Measurements from ENCODE around the gene KIF1B.
"Not testable (repeated sequence)": the region's sequence is repeated elsewhere in the genome, so short reads cannot be mapped to it uniquely, and the experiment has no call there.

The KIF1B gene

DNA sequence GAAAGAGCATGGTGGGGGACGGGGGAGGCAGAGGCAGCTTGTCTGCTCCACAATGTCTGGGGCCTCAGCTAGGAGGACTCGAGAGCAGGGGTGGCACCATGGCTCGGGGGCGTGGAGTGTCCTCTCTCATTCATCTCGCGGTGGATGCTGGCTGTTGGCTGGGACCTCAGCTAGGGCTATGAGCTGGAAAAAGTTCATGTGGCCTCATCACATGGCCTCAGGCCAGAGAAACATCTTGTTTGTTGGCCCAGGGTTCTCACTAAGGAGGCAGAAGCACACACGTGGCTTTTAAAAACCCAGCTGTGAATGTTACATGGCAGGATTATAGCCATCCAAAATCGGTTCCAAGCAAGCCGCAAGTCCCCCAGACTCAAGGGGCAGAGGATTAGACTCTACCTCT is 213.7 kb downstream of the KIF1B start (continued):
- no peak for TF ChIP-seq TSHZ1 (tag by site-specific recombination; IDR thresholded peaks at IDR 0.05; ENCODE audit: borderline replicate concordance)

DNA sequence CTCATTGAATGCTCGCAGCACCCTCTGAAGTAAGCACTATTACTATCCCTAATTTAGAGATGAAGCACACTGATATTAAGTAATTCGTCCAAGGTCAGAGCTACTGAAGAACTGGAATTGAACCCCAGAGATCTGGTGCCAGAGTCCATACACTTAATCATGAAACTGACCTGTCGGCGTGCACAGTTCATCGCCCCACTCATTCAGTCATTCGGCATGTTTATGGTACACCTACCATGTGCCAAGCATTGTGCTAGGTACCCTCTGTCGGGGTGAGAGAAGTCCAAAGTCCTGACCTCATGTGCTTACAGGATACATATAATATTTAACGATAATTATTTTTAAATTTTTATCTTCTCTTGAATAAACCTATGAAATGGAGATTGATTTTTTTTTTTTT is 214.3 kb downstream of the KIF1B start:
- TF ChIP-seq, protein P1, sequence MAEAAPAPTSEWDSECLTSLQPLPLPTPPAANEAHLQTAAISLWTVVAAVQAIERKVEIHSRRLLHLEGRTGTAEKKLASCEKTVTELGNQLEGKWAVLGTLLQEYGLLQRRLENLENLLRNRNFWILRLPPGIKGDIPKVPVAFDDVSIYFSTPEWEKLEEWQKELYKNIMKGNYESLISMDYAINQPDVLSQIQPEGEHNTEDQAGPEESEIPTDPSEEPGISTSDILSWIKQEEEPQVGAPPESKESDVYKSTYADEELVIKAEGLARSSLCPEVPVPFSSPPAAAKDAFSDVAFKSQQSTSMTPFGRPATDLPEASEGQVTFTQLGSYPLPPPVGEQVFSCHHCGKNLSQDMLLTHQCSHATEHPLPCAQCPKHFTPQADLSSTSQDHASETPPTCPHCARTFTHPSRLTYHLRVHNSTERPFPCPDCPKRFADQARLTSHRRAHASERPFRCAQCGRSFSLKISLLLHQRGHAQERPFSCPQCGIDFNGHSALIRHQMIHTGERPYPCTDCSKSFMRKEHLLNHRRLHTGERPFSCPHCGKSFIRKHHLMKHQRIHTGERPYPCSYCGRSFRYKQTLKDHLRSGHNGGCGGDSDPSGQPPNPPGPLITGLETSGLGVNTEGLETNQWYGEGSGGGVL (tag by site-specific recombination; IDR thresholded peaks at IDR 0.05): no peak
- Histone ChIP-seq H3K36me3 (ENCODE audit: control insufficient read depth in 2 of 2, insufficient read depth in 1 of 2, low read length in 2 of 2) (peaks cover 12 to 24% of the 10 kb centered on the region in 2 experiments), H3K9me3 (ENCODE audit: control insufficient read depth, insufficient read depth, low read depth, low read length) (no peaks in the 10 kb centered on the region), H3K4me1 (ENCODE audit: control insufficient read depth, insufficient read depth, low read length) (no peaks in the 10 kb centered on the region), H3K27ac (ENCODE audit: extremely low read depth, low read depth, low read length) (no peak overlapping the region), H3K4me3 (ENCODE audit: low read depth, low read length) (no peak overlapping the region)
- ChIA-PET POLR2A (no interaction called here), CTCF (interaction anchor here (1.8 kb wide), 1 partner anchor 70 kb away, joined by 10 read pairs; no protein-coding TSS in a partner anchor)

DNA sequence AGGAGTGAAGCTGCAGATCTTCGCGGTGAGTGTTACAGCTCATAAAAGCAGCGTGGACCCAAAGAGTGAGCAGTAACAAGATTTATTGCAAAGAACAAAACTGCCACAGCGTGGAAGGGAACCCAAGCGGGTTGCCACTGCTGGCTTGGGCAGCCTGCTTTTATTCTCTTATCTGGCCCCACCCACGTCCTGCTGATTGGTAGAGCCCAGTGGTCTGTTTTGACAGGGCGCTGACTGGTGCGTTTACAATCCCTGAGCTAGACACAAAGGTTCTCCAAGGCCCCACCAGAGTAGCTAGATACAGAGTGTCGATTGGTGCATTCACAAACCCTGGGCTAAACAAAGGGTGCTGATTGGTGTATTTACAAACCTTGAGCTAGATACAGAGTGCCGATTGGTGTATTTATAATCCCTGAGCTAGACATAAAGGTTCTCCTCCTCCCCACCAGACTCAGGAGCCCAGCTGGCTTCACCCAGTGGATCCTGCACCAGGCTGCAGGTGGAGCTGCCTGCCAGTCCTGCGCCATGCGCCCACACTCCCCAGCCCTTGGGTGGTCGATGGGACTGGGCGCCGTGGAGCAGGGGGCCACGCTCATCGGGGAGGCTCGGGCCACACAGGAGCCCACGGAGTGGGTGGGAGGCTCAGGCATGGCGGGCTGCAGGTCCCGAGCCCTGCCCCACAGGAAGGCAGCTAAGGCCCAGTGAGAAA is 215.6 kb downstream of the KIF1B start:
- POLR2A ChIA-PET; H3K4me3 ChIP-seq (ENCODE audit: low read depth, low read length); H3K9me3 ChIP-seq (ENCODE audit: control insufficient read depth, insufficient read depth, low read depth, low read length); H3K4me1 ChIP-seq (ENCODE audit: control insufficient read depth, insufficient read depth, low read length); H3K27ac ChIP-seq (ENCODE audit: extremely low read depth, low read depth, low read length): not testable (repeated sequence)
- peaks cover under 1 to 12% of the 10 kb centered on the region in 2 experiments; a peak in 2 of 3 replicates for H3K36me3 ChIP-seq (ENCODE audit: control insufficient read depth in 2 of 2, insufficient read depth in 1 of 2, low read length in 2 of 2)
- CTCF ChIA-PET: interaction anchor here (0.6 to 1.8 kb wide), 2 partner anchors 16 to 68 kb away, joined by 5 to 10 read pairs; no protein-coding TSS in a partner anchor

- CTCF ChIA-PET: interaction anchor here (1.8 kb wide), 1 partner anchor 68 kb away, joined by 10 read pairs; no protein-coding TSS in a partner anchor
- H3K4me1 ChIP-seq (ENCODE audit: control insufficient read depth, insufficient read depth, low read length); H3K9me3 ChIP-seq (ENCODE audit: control insufficient read depth, insufficient read depth, low read depth, low read length); POLR2A ChIA-PET; H3K4me3 ChIP-seq (ENCODE audit: low read depth, low read length); H3K36me3 ChIP-seq (ENCODE audit: control insufficient read depth in 2 of 2, insufficient read depth in 1 of 2, low read length in 2 of 2); H3K27ac ChIP-seq (ENCODE audit: extremely low read depth, low read depth, low read length): not testable (repeated sequence)
Measured at GRCh38 chr1:10426535-10426848, 216.1 kb downstream of the KIF1B start.

- CTCF ChIA-PET: interaction anchor here (0.5 to 9.3 kb wide), 17 partner anchors 8 to 957 kb away, joined by 3 to 148 read pairs (median 4); no protein-coding TSS in a partner anchor
Measured at GRCh38 chr1:10428984-10429383, 218.6 kb downstream of the KIF1B start.

More at GRCh38 chr1:10428984-10429383, 218.6 kb downstream of the KIF1B start:
- H3K4me3 ChIP-seq (ENCODE audit: low read depth, low read length): no peak overlapping the region
- no peaks in the 10 kb centered on the region for H3K4me1 ChIP-seq (ENCODE audit: control insufficient read depth, insufficient read depth, low read length)
- POLR2A ChIA-PET: interaction anchor here (2.8 kb wide), 1 partner anchor 30 kb away, joined by 10 read pairs; the partner anchor contains the start of gene PGD
- H3K9me3 ChIP-seq (ENCODE audit: control insufficient read depth, insufficient read depth, low read depth, low read length): no peaks in the 10 kb centered on the region
- peaks cover 0 to 13% of the 10 kb centered on the region in 2 experiments; a peak in 1 of 3 replicates for H3K36me3 ChIP-seq (ENCODE audit: control insufficient read depth in 2 of 2, insufficient read depth in 1 of 2, low read length in 2 of 2)
- TF ChIP-seq ZNF555 (tag by site-specific recombination; conservative IDR thresholded peaks at IDR 0.05) (no peak), ZBTB26 (tag by site-specific recombination; optimal IDR thresholded peaks at IDR 0.05) (no peak), ZNF211 (tag by site-specific recombination; IDR thresholded peaks at IDR 0.05; ENCODE audit: low read depth) (no peak), ZNF416 (tag by site-specific recombination; IDR thresholded peaks at IDR 0.05) (no peak)
- H3K27ac ChIP-seq (ENCODE audit: extremely low read depth, low read depth, low read length): no peak overlapping the region
